Measurements from ENCODE around the gene FAM72C.
"Not testable (repeated sequence)": the region's sequence is repeated elsewhere in the genome, so short reads cannot be mapped to it uniquely, and the experiment has no call there.

FAM72C gene

DNA sequence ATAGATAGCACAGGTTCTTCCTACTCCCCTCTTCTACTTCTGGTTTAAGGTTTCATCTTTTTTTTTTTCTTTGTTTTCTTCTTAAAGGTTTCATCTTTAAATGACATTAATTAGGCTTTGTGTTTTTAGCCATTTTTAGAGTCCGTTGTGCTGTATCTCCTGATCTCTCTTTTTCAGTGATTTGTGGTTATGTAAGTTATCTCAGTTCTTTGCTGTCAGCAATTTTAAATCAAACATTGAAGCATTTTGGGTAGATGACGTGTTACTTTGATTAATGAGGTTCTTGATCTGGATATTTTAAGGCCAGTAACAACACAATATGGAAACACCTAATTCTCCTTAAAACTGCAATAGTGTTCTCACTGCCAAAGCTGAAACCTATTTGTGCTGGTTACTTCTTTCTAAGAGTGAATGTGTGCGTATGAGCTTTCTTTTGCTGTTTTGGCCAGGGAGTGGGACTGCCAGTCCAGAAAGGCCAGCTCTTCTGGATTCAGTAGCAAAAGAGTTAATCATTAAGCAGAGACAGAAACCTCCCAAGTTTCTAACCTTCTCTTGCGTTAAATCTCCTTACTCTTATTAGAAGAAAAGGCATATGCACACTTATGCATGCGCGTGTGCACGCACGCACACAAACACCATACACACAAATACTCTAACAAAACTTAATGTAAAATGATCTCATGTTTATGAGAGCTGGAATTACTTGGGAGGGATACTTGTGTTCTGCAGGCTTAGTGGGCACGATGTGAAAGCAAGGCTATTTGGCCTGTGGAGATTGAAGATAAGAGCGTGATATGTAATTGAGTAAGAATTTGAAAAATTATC, 17.0 kb upstream of the FAM72C start:
- not testable (repeated sequence) for FAIRE-seq

GRCh38 chr1:143987868-143988267, 16.1 kb upstream of the FAM72C start:
- DNase-seq (ENCODE audit: insufficient read length); FAIRE-seq: not testable (repeated sequence)

More for the DNA sequence above, 17.0 kb upstream of the FAM72C start:
- not testable (repeated sequence) for DNase-seq (ENCODE audit: insufficient read length)

GRCh38 chr1:143984721-143985473, 13.1 kb upstream of the FAM72C start:
- not testable (repeated sequence) for FAIRE-seq; DNase-seq (ENCODE audit: insufficient read length)

- not testable (repeated sequence) for DNase-seq (ENCODE audit: insufficient read length); FAIRE-seq
Observed at GRCh38 chr1:143974416-143974815, 2.6 kb upstream of the FAM72C start.

GRCh38 chr1:143973876-143974414, 2.2 kb upstream of the FAM72C start:
- DNase-seq (ENCODE audit: insufficient read length); FAIRE-seq: not testable (repeated sequence)

DNA sequence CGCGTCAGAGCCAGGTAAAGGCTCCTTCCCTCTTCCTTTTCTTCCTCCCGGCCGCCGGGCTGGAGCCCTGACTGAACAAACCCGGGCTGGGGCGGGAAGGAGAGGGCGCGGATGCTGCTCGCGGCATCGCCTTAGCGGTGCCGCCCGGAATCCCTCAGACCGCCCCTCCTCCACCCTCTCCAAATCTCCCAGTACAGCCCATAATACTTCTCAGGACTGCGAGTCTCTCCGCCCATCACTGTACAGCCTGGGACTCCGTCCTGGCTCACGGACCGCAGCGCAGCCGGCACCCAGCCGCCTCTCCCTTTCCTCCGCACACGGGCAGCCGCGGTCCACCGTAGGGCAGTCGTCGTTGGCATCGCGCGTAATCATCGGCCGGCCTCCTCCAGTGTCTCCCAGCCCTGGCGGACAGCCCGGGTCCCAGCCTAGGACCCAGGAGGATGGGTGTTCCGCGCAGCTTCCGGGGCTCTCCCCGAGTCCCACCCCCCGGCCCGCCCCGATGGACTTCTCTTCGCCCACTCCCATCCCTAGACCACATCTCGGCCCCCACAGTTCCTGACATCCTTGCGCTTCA, 1.1 kb upstream of the FAM72C start:
- not testable (repeated sequence) for FAIRE-seq; DNase-seq (ENCODE audit: insufficient read length)

GRCh38 chr1:143965860-143966259, 5.9 kb downstream of the FAM72C start:
- not testable (repeated sequence) for DNase-seq (ENCODE audit: insufficient read length); FAIRE-seq

DNA sequence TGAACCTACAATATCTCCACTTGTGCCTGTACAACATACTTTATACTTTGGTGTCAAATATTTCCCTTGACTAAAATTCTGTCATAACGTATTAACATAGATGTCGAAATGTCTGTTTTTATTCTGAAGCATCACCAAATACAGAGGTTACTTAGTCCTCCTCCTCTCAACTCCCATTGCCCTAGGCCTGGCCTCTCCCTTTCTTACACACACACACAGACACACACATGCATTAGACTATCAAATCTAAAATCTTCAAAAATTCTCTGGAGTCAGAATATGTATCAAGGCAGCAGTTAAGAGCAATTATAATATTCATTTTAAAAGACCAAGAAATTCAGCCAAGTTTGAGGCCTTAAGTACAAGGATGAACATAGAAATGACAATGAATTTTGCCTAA, 7.5 kb downstream of the FAM72C start:
- not testable (repeated sequence) for DNase-seq (ENCODE audit: insufficient read length); FAIRE-seq

- DNase-seq (ENCODE audit: insufficient read length); FAIRE-seq: not testable (repeated sequence)
Observed at GRCh38 chr1:143955930-143956329, 15.9 kb downstream of the FAM72C start.

GRCh38 chr1:143952913-143953312, 18.9 kb downstream of the FAM72C start:
- FAIRE-seq; DNase-seq (ENCODE audit: insufficient read length): not testable (repeated sequence)

GRCh38 chr1:143951485-143952391, 20.0 kb downstream of the FAM72C start:
- not testable (repeated sequence) for FAIRE-seq

DNA sequence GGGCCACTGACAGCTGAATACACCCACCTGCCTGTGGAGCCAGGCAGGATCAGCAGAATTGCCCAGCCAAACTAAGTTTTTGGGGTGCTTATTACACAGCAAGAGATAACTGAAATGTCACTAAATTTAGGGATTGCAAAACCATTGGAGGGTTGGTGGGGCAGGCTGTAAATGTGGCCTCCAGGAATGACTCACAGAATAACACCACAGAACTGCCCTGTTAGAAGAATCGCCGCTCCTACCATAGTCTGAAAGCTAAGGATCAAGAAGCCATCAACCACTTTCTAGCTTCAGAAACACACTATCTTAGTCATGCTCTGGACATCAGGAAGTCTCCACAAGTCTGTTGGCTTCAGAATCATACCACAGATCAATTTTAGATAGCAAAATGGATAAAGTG, 24.0 kb downstream of the FAM72C start:
- FAIRE-seq; DNase-seq (ENCODE audit: insufficient read length): not testable (repeated sequence)

More at GRCh38 chr1:143951485-143952391, 20.0 kb downstream of the FAM72C start:
- DNase-seq (ENCODE audit: insufficient read length): not testable (repeated sequence)

DNA sequence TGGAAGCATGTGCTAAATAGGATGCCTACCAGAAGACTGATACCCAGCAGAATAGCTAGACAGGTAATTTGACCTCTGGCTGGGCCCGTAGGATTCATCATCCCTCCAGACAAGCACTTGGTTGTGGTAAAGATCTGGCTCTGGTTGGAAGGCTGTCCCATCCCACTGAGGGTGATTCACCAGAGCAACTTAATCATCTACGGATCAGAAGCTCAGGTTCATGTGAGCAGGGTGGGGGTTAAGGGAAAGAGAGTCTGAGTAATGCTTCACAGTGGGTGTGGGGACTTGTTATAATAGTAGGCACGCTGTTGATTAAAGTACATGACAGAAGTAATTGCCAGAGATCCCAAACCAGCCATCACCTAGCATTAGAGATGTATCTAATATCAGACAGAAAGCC, 26.5 kb downstream of the FAM72C start:
- not testable (repeated sequence) for FAIRE-seq

DNA sequence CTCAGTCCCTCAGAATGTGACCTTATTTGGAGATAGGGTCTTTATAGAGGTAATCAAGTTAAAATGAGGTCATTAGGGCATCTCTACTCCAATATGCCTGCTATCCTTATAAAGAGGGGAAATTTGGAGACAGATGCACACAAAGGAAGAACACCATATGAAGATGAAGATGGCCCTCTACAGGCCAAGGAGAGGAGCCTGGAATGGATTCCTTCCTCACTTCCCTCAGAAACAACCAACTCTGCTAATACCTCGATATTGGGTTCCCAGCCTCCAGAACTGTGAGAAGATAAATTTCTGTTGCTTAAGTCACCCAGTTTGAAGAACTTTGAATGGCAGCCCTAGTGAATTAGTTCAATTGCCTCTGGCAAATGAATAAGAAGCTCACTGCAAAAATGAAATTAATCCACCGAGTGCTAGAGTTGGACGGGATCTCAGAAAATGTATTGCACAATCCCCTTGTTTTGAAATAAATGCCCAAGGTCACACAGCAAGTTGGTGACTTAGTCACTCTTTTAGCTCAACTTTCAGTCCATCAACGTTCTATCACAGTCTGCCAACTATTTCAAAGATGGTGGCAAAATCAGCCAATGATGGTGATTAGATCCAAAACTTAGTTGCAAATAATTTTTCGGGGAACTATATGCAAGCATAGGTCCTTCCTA, 27.1 kb downstream of the FAM72C start:
- DNase-seq (ENCODE audit: insufficient read length): not testable (repeated sequence)

More for the DNA sequence above, 26.5 kb downstream of the FAM72C start:
- DNase-seq (ENCODE audit: insufficient read length): not testable (repeated sequence)

DNA sequence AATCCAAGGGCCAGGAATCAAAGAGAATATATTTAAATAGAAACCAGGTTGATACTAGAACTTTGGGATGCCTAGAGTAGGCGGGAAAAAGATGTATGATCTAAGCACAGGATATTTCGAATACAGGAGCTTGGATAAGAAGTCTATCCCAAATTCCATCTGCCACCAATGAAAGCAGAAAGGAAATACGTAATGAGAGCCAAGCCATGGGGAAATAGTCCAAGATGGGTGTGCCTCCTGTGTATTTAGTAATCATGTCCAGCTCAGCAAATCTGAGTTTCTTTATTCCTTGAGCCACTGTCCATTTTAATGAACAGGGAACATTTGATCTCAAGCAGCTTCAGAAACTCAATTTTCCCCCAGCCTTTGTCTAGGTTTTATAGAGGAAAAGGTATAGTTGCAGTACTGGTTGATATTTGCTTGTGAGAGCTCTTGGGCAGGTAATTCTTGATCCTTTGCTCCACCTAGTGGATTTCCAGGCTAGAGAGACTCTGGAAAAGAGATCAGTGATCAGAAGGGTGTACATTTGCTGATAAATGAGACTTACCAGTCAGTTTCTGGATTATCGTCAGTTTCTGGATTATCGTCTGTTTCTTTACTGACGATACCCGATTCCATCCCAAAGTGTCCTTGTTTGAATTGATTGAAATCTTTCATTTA, 28.3 kb downstream of the FAM72C start:
- DNase-seq (ENCODE audit: insufficient read length); FAIRE-seq: not testable (repeated sequence)

More for the DNA sequence above, 27.1 kb downstream of the FAM72C start:
- FAIRE-seq: not testable (repeated sequence)

DNA sequence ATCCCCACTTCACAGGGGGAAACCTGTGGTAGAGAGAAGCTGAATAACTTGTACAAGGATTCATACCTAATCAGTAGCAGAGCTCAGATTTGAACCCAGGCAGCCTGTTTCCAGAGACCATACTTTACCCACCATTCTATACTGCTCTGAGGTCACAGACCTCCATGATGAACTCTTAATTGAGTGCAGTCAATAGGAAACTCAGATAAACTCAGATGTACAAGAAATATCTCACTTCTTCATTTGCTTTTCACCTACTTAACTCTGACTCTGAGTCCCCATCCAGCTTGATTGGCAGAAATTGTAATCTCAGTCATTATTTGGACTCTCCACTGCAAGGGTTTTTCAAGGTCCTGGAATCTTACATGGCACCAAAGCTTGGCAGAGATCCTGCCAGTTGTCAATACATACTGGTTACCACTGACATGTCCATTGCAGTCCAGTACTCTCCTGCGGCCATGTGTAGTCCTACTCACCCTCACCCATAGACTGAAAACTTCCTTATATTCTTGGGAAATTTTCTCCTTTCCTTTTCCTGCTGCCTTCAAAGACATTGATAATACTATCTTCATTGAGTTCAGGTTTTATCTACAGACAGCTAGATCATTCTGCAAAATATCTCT, 29.4 kb downstream of the FAM72C start:
- DNase-seq (ENCODE audit: insufficient read length); FAIRE-seq: not testable (repeated sequence)

DNA sequence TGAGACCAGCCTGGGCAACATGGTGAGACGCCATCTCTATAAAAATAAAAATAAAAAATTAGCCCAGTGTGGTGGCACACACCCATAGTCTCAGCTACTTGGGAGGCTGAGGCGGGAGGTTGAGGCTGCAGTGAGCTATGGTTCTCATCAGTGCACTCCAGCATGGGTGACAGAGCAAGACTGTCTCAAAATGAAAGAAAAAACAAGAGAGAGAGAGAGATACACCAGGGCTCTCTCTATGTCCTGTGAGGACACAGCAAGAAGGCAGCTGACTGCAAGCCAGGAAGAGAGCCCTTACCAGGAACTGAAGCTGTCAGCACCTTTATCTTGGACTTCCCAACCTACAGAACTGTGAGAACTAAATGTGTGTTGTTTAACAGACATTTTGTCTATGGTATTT, 32.1 kb downstream of the FAM72C start:
- not testable (repeated sequence) for FAIRE-seq; DNase-seq (ENCODE audit: insufficient read length)

DNA sequence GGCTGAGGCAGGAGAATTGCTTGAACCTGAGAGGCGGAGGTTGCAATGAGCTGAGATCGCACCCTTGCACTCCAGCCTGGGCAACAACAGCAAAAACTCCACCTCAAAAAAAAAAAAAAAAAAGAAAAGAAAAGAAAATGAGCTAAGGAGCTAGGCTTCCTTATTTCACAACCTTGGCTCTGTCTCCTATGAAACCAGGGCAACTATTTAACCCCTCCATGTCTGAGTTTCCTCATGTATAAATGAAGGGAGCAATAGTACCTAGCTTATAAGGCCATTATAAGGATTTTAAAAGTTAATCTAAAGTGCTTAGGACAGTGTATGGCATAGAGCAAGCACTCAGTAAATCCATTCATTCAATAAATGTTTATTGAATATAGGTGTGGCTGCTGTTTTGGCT, 32.9 kb downstream of the FAM72C start:
- DNase-seq (ENCODE audit: insufficient read length); FAIRE-seq: not testable (repeated sequence)

All from GM12892 (cell line).